NK-92 (cell line): Measurements from ENCODE around the gene LAMB1.

Experiments
- DNase-seq: peaks from one replicate; lab custom pipeline; 2025; ENCODE audit not compliant: unreplicated experiment; lab: John Stamatoyannopoulos, UW

LAMB1 gene

DNA sequence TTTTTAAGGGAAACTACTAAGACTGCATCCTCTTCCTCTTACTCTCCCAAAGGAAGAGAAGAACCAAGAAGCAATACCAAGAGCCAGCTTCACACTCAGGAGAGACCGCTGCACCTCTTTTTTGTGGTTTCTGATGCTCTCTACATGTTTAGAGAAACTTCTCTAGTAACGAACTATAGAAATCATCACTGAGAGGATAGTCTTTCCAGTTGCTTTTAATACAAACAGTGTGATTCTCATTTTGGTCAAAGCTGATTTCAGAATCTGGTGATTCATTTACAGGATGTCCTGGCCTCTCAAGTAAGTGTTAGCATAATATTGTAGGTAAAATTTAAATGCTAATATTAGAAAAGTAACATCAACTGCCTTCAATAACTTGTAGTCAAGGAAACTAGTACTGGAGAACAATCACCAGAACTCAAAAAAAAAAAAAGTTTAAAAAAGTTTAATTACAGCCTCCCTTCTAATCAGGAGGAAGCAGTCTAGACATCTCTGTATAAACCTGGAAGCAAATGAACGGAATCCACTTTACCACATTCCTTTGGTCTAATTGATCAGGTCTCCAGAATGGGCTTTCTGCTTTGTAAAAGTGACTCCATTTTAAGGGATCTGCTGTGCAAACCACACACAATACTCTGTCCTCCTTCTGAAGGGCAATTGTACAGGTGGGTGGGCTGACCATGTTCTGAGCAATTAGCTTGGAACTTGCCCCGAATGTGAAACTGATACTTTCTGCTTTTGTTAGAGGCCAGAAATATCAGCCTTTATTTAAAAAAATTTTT lies 3.0 kb downstream of the LAMB1 start:
- DNase-seq, result no peak

DNA sequence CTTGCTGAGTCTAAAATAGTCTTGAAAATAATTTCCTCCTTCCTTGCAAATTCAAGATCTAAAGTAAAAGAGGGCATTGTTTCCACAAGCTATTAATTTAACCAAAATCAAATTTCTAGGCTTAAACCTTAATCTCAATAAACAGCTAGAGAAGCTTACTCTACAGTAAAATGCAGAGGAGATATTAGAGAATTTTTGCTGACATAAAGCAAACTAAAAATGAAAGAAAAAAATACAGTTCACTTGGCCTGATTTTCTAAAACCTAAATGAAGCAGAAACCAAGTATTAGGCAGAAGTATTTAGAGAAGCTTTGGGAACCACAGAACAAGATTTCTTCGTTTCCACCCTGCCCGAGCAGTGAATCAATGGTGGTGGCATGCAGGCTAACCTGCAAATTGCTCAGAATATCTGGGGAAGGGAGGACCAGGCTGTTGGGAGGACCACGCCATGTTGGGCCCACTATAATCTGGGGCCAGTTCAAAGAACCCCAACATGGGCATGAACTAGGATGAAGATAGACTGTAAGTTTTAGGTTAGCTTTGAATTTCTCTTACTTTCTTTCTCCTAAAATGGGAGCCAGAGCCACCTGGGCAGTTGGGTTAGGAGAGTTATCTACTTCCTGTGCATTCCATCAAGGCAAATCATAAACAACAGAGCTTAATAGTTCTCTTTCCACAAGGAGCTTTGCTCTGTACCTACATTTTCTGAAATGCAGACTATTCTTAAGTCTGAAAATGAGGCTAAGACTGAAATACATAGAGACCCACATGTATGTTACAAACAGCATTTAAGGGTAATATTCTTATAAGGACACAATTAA lies 4.1 kb downstream of the LAMB1 start:
- DNase-seq, result no peak

DNA sequence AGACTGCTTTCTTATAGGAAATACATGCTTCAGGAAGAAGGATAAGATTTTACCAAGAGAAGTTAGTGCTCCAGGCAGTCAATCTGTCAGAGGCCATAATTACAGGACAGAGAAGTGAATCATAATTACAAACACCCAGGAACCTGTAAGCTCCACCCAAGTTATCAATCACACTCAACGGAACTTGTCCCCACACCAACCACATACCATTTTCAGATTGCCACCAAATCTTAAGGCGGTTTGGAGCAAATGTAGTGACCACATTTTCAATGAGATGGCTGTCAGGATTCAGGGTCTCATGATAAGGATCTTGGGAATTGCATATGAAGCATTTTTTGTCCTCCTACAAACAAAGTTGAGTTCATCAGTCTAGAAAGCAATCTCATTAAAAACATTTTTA lies 4.8 kb downstream of the LAMB1 start:
- no peak for DNase-seq

DNA sequence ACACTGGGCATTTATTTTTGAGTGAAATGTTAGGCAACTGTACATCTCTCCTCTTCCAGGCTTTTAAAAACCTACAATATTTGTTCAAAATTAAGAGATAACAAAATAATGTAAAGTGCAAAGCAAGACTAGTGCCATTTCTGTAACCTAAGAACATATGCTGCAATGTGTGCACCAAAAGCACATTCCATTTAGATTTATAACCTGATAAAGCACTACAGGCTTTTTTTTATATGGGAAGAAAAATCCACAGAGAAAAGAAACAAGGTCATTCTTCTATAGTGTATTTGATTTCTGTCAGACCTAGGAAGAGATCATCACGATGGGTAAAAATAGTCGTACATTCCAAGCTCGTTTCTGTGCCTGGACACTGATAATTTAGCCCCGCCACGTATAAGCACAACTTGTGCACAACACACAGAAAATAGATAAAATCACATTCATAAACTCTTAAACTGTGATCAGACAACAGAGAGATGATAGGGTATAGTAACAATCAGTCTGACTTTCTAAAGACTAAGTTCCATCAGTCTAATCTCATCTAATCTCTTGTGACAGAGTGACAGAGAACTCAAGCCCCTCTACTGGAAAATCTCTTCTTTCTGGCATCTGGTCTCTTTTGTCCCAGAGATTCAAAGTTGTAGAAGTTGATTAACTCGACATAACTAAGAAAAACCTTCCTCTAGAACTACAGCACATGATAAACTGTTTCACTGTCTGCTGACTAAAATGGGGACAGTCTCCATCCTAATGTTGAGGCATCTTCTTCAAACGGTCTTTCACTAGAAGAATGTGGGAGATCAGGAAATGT lies 6.7 kb downstream of the LAMB1 start:
- DNase-seq, result no peak

DNA sequence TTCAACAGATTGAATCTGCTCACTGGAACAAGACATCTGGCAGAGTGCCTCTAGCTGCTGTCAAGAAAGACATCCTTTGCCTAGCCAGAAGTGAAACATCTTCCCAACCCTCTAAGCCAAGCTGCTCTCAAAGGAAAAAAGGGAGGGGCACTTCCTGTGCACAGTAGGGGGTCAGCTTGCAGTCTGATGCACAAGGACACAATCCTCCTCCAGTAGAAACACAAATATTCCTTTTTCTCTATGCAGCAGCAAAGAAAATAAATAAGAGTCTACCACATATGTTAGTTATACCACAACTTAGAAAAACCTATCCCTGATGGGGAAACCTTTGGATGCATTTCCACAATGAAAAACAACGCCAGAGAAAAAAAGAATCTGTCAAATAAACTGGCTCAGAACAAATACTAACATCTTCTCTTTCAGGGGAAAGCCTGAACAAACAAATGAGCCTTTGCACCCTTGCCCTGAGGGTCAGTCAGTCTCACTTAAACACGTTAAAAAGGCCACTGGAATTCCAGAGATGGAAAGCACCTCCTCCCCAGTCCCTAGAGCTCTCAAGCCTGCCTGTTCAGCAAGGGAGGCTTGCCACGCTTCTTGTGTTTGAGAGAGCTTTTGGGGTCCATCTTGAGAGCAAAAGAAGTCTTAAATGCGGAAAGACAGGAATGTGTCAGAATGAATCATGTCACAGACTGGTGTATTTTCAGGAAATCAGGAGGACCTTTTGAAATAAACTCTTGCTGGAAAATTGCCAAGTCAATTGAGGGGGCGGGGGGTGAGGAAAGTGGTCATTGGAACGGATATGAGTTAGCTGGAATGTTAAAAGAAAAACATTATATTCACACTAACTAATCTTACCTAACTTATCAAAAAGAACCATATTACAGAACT lies 7.5 kb downstream of the LAMB1 start:
- no peak for DNase-seq

DNA sequence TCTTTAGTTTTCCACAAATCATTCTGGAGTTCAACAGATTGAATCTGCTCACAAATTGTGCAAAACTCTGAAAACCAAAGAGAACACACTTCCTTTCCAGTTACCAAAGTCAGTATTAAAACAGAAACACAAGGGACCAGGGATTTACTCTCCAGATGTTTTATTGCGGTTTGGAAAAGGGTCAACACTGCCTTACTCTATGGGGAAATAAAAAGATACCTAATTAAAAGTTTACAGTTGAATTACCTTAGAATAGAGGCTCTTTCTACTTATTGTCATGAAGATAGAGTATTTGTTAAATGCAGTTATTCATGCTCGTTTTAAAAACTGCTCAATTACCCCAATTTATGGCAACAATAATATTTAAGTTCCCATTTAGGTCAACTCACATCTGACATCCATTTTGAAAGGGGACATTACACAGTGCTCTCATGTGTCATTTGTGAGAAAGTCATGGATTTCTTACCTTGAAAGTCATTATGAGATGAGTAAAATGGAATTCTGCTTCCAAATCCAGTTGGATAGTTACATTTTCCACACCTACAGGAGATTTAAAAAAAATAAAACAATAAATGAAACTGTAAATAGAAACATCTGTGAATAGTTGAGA lies 8.4 kb downstream of the LAMB1 start:
- no peak for DNase-seq

DNA sequence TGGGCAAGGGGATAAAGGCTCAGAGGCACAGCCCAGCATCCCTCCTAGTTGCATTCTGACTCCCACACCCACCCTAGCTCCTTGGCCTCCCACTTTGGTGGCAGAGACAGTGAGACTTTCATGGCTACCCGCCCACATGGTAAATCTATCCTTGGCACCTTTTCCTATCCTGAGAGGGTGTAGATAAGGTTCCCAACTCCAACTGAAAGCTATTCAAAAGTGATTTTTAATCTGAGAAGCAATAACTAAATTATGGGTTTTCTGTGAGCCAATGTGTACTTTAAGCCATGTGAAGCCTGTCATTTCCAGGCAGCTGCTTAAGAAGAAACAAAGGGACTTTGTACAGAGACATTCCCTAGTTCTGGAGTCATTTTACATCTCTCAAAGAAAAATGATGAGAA lies 9.1 kb downstream of the LAMB1 start:
- DNase-seq, result no peak

DNA sequence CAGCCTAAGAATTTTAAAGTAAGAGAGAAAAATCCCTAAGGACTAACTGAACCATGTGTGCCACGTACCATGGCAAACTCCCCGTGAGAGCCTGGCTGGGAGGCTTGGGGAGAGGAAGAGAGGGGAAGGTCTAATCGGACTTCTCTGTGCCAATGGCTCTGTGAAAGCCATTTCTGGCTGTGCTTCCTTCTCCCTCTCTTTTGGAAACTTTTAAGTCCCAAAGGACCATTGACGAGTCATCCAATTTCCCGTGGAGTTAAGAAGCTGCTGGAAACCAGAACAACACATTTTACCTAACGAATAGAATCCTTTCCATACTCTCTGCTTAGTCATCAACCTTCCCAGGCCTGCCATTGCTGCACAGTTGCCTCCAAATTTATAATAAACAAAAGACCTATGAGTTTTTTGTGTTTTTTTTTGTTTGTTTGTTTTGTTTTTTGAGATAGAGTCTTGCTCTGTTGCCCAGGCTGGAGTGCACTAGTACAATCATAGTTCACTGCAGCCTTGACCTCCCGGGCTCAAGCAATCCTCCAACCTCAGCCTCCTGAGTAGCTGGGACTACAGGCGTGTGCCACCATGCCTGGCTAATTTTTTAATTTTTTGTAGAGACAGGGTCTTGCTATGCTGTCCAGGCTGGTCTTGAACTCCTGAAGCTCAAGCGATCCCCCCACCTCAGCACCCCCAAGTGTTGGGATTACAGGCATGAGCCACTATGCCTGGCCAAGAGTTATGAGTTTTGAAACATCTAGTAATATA lies 13.2 kb downstream of the LAMB1 start:
- no peak for DNase-seq

DNA sequence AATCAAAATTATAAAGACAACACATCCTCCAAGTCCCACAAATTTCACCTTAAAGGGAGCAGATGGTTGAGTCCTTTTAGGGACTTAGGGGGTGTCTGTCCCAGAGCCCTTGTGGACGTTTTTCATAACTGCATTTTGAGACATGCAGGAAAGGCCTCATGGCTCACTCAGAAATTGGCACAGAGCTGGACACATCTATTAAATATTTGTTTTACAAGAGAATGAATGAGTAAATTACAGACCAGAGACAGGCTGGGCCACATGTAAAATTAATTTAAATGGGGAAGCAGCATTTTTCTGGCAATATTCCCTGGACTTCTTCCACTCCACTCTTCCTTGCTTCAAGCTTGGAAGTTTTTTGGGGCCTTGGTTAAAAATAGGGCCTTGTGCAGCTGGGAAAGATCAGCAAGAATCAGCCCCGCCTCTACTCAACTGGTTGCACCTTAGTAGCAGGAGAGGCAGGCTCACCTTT lies 20.0 kb downstream of the LAMB1 start:
- DNase-seq, result no peak

DNA sequence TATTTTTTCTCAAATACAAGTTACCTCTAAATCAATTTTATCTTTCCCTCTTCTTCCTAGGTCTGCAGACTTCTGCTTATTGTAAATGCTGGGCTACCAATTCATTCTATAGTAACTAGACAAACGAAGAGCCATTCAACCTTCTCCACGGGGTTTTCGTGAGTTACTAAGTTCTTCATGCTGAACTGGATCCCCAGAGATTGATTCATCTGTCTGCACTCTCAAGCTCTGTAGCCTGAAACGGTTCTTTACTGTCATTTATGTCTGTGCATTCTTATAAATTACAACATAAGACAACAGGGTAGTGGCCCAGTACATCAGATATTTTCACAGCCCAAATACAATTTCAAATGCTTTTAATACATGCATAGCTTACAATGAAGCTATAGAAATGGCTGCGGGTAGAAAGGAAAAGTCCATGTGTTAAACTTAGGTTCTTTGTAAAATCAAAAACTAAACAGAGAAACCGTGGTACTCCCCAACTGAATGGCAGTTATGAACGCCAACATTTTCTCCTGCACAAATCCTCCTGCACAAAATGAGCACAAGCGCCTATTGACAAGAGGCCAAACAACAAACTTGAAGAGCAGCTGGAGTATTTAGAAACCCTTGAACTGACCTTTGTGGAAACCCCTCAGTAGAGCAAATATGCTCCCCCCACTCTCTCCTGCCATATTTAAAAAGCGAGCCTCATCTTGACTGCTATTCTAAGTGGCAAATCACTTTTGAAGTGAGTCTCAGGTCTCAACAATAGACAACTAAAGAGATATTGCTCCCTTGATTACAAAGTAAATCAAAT lies 20.7 kb downstream of the LAMB1 start:
- DNase-seq, result no peak

DNA sequence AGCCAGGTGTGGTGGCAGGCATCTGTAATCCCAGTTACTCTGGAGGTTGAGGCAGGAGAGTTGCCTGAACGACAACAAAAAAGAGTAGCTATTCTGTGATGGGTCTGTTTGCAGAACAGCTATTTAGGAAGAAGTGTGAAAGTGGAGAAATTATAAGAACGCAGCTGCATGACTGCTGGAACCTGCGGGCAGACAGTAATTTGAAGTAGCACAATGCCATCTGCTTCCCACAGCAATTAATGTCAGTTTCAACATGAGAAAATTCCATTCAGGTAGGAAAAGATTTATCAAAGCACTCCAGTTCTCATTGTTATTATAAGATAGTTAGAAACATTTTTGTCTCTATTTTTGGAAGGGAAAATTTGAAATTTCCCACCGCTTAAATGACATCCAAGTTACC lies 21.5 kb downstream of the LAMB1 start:
- DNase-seq, result no peak

DNA sequence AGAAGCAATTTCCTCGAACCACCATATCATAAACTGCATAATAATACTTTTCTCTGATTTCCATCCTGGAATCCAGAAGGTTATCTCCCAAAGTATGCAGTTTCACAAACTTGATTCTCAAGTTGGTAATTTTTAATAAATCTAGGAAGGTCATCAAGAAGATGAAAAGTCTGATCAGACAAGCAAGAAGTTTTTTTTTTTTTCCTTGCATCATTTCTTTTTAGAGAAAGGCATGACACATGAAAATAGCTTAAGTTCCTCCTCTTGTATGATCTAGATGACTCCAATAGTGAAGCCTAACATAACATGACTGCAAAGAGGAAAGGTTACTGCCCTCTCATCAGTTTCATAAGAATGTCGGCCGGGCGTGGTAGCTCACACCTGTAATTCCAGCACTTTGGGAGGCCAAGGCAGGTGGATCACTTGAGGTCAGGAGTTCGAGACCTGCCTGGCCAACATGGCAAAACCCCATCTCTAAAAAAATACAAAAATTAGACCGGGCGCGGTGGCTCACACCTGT lies 22.2 kb downstream of the LAMB1 start:
- no peak for DNase-seq

DNA sequence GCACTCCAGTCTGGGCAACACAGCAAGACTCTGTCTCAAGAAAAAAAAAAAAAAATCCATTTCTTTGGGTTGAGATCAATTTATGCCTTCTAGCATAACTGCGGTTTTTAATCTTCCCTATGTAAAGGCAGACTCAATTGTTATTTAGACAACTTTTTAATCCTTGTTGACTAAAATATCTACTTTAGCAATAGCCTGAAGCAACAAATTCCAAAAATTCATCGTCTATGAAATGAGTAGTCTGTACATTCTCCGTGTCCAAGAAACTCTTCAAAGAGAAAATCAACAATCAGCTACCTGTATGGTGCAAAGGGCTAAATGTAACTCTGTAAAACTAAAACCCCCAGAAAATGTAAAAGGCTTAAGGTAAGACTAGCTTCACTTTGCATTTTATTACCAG lies 22.8 kb downstream of the LAMB1 start:
- DNase-seq, result no peak

DNA sequence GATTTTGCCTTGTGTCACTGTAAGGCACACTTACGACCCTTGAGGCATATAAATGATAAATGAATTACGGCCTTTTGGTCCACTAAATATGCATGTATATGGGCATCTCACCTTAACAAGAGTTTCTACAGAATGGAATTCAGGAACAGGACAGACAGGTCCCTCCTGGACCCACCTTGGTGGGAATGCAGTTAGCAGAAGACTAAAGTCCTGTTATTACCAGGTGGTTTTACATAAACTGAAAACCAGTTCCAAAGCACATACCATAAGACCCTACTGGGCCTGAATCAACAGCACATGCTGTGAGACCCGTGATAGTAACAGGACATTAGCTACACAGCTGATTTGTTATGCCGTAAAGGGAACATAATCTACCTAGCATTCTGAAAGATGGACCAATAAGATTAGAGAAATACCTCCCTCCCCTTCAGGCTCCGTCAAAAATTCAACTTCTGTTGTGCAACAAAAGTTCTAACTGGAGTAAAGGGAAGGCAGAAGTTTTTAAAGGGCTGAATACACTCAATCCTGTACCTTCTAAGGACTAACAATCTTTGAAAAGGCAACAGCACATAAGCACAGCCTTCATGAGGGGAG lies 24.0 kb downstream of the LAMB1 start:
- no peak for DNase-seq

DNA sequence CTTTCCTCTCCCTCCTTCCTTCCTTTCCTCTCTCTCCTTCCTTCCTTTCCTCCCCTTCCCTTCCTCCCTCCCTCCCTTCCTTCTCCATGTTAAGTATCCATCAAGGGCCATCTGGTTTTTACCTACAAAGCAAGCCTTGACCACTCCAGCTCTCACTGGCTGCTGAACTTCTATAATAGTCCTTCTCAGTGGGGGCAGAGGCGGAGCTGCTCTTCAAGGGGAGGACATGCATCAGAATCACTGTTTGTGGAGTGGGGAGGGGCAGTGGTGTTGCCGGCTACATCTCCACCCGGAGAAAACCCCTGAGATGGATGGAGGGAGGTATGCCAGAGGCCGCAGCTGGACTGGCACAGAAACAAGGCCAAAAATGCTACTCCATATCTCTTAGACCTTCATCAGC lies 25.9 kb downstream of the LAMB1 start:
- DNase-seq, result no peak

DNA sequence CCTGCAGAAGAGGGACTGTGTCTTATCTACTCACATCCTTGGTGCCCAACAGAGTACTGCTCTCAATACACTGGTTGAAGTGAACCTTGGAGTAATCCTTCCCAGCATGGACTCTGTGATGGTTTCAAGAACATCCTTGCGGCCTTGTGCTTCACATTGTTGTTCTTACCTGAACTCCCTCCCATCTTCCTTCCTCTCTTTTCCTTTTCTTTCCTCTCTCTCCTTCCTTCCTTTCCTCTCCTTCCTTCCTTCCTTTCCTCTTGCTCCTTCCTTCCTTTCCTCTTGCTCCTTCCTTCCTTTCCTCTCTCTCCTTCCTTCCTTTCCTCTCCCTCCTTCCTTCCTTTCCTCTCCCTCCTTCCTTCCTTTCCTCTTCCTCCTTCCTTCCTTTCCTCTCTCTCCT lies 26.3 kb downstream of the LAMB1 start:
- no peak for DNase-seq

DNA sequence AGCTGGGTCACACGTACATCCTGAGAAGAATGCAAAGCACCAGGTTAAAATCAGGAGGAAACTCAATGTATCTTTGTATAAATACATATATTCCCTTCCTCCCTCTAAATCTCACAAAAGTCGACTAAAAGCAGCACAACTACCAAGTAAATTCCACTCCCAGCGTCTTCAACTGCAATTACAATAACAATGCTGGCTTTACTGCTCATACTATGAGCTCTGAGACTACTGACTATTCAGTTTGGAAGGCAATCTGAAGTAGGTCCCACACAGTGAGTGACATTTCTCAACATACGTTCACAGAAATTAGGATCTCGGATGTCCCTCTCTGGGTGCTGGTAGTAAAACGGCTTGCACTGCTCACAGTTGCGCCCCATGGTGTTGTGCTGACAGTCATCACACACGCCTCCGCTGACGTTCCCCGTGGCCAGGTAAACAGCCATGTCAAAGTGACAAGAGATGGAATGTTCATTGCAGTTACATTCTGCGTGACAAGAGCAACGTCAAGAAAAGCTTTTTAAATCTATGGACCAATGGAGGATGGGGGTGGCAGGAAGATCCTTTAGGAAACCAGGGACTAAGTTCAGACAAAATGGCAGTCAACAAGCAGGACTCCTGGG lies 27.5 kb downstream of the LAMB1 start:
- DNase-seq, result no peak

DNA sequence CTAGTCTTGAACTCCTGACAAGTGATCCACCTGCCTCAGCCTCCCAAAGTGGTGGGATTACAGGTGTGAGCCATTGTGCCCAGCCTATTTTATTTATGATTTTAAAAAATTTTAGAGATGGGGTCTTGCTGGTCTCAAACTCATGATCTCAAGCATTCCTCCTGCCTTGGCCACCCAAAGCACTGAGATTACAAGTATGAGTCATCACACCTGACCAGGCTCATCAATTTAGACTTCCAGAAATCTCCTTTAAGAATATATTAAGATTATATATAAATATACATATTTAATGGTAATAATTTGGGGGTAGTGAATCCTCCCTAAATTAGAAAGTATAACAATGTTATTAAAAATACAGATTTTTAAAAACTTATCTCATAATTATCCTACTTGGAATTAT lies 29.1 kb downstream of the LAMB1 start:
- no peak for DNase-seq
